ENCODE data around the gene PFDN2.

- no peak for TF ChIP-seq BHLHE40 (IDR thresholded peaks at IDR 0.05; ENCODE audit: borderline replicate concordance)
- no peak for TF ChIP-seq FOXM1 (IDR thresholded peaks at IDR 0.05; ENCODE audit: borderline replicate concordance)
- no peak for TF ChIP-seq FOXA1 (IDR thresholded peaks at IDR 0.05)
- TF ChIP-seq SP1 (IDR thresholded peaks at IDR 0.05) = no peak
- no peak for TF ChIP-seq LEF1 (IDR thresholded peaks at IDR 0.05; ENCODE audit: borderline replicate concordance)
- TF ChIP-seq SUZ12 (IDR thresholded peaks at IDR 0.05) = no peak
- TF ChIP-seq HDGF (IDR thresholded peaks at IDR 0.05; ENCODE audit: borderline replicate concordance) = no peak
- no peak for TF ChIP-seq FOXK2 (IDR thresholded peaks at IDR 0.05)
- no peak for TF ChIP-seq CTBP1 (IDR thresholded peaks at IDR 0.05; ENCODE audit: borderline replicate concordance)
- TF ChIP-seq TARDBP (IDR thresholded peaks at IDR 0.05) = no peak
- no peak for TF ChIP-seq ARNT (IDR thresholded peaks at IDR 0.05)
Measured at GRCh38 chr1:161160671-161161145, 42.9 kb upstream of the PFDN2 start.
